Activated CD4-positive, CD25-positive, alpha-beta regulatory T cell (primary cell): ENCODE data around the gene IP6K3.

Source experiments
- DNase-seq, 4 experiments: peaks; one replicate each; lab custom pipeline; 2025; lab: John Stamatoyannopoulos, UW

The IP6K3 gene

DNA sequence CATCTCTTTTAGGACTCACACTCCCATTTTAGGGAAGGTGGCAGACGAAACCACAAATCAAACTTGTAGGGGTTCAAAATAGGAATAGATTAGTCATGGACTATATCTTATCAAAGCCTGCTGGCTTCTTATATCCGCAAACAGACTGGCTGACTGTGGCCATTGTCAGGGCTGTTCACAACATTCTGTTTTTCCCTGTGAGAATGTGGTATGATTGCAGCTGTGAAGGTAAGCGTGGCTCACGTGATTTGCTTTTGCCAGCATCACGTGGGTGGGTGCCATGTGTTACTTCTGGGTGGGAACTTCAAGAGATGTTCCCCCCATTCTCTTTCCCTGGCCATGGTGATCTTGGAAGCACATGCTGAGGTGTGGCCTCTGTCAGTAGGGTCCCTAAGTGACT lies 5.9 kb downstream of the IP6K3 start:
- DNase-seq = no peak

GRCh38 chr6:33740204-33740608 lies 6.5 kb downstream of the IP6K3 start:
- DNase-seq = no peak

DNA sequence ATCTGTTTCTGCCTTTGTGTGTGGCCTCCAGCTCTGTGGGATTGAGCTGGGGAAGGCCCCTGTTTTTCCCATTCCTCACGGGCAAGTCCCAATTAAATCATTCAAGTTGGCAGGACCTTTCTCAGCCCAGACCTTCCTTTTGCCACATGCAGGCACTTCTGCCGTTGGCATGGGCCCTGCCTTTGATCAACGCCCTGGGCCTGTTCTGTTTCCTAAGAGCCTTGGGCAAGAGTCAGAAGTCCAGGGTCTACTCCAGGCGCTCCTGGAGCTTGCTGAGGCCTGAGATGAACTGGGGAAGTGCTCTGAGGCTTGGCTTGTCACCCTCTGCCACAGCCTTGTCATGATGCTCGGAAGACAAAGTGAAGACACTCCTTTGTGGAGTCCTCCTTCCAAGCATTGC lies 7.1 kb downstream of the IP6K3 start:
- DNase-seq = no peak

GRCh38 chr6:33738879-33739278 lies 7.8 kb downstream of the IP6K3 start:
- no peak for DNase-seq

DNA sequence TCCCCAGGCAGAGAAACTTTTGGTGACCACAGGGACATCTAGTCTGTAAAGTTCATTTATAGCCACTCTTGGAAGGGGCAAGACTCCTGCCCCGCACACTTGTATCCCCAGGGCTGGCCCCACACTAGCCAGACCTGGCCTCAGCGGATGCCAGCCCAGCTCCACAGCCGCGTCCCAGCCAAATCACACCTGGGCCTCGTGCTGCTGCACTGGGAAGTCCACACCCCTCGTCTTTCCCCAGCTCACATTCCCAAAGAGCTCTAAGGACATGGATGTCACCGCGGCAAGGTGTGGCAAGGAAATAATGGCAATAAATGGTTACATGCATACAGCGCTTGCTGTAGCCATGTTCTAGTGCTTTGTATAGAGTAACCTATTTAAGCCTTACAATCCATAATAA lies 8.6 kb downstream of the IP6K3 start:
- no peak for DNase-seq

GRCh38 chr6:33737267-33738026 lies 9.3 kb downstream of the IP6K3 start:
- no peak for DNase-seq

GRCh38 chr6:33735216-33735615 lies 11.5 kb downstream of the IP6K3 start:
- DNase-seq = no peak

- DNase-seq = no peak
Observed at GRCh38 chr6:33733709-33734007, 13.0 kb downstream of the IP6K3 start.

- DNase-seq = no peak
Observed at GRCh38 chr6:33732817-33733708, 13.6 kb downstream of the IP6K3 start.

GRCh38 chr6:33732385-33732784 lies 14.3 kb downstream of the IP6K3 start:
- no peak for DNase-seq

- no peak for DNase-seq
Observed at GRCh38 chr6:33731751-33732282, 14.9 kb downstream of the IP6K3 start.

- no peak for DNase-seq
Observed at GRCh38 chr6:33731035-33731434, 15.7 kb downstream of the IP6K3 start.

- DNase-seq = no peak
Observed at GRCh38 chr6:33730611-33731010, 16.1 kb downstream of the IP6K3 start.

- no peak for DNase-seq
Observed at GRCh38 chr6:33729059-33729458, 17.6 kb downstream of the IP6K3 start.

DNA sequence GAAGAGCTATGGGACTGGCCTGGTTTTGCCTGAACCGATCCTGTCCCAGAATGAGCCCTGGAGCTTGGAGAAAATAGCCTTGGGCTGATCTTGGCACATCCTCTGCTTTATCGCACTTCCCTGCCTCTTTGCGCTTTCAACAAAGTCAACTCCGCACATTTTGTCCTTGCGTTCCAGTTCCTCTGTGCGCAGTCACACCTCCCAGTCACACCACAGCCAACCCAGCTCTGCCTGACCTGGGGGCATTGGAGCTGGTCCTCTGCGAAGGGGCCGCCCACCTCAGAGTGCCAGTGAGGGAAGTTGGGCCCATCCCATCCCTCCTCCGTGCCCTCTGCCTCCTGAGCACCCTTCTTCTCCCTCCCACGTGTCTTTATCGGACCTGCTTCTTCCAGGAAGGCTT lies 18.3 kb downstream of the IP6K3 start:
- DNase-seq = no peak

- no peak for DNase-seq
Observed at GRCh38 chr6:33727932-33728331, 18.8 kb downstream of the IP6K3 start.

DNA sequence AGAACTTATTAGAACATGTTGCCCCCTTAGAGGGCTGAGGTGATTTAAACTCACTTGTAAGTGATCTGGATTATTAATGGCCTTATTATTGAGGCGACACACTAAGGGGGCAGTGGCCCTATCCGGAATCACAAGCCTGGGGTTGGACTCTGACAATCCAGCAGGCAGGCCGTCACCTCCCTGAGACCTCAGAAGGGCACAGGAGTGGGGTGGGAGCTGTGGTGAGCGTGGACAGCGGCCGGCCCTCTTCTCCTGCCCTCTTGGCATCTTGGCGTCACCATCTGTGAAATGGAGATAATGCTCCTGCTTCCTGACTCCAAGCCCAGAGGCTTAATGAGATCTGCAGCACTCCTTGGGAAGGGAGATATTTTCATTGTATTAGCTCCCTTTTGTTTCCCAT lies 19.6 kb downstream of the IP6K3 start:
- no peak for DNase-seq

DNA sequence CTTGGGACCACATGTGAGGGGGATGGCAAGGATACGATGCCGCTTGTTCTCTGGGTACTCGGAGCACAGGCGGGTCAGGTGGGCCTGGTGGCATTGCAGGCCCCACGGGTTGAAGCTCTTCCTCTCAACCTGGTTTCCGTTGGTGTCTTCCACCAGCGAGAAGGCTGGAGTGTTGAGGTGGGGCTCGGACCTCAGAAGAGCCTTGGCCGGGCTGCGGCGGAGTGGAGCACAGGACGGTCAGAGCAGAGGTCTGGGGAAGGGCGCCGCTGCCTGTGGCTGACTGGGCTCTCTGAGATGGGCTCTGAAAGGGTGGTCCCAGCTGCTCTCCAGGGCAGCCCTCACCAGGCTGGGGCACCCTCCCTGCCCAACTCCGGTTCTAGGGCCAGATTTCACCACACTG lies 20.0 kb downstream of the IP6K3 start:
- no peak for DNase-seq

DNA sequence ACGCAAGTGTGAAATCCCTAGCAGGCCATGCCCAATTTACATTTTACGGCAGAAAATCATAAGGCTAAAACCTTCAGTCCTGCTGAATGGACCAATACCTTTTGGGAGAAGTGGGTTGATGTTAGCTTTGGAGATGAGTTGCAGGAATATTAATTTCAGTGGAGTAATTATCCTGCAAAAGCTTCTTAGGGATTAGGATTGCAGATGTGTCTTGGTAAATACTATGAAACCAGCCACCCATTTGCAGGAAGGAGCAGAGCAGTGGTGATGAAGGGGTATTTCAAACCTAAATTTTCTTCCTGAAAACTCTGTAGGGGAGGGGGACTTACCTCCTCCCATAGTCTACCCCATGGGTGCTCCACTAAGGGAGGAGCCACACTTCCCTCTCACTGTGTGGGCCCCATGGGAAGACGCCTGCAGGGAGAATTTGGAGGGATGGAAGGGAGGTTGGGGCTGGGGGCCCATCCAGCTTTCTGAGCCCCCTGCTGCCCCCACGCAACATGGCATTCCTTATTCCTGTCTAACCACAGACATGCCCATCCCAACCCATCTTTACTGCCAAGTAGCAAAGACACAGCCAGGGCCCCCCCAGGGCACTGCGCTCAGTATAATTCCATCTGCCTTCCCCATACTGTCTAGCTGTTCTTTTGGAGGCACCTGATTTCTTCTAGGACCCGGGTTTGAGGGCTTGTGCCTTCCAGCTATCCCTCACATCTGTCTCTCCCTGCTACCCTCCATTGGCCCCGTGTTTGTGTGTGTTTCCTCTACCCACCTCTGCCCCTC lies 20.6 kb downstream of the IP6K3 start:
- DNase-seq = no peak

GRCh38 chr6:33725222-33725621 lies 21.5 kb downstream of the IP6K3 start:
- DNase-seq = no peak

DNA sequence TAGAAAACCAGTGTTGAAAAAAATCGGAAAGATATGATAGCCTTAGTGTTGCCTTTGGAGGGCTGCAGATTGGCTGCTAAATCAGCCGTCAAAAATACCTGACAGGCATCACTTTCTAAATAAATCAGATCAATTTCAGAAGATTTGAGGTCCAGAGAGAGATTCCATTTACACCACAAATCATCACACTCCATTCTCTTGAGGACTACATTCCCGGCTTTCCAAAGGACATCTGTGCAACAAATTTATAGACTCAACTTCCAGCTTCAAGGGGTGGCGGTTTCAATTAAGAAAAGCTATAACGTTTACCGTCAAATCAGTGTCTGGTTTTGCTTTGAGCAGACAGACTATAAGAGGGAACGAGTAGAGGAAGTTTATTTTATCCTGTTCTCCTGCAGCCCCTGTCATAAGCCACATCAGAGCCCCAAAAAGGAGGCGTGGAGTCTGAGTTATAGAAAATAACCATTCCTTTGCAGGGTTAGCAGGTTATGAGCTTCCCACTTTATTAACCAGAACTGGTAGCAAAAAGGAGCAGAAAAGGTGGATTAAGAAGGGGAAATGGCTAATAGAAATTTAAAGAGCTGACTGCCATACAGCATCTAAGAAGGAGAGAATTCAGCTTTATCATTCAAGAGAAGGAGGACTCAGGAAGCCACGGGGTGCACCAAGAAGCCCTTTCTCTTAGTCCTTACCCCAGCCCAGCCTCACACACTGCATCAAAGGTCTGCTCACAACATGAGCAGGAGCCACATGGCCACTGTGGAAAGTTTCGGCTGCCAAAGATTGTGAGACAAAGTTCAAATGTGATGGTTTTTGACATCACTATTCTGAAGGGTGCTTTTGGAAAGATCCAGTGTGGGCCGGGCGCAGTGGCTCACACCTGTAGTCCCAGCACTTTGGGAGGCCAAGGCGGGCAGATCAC lies 22.3 kb downstream of the IP6K3 start:
- no peak for DNase-seq
